ENCODE data around the gene TADA2B. TPM values are rescaled to one million over a fixed set of nuclear protein-coding genes. Genes with fewer than 3 reads are reported as not detected.
"Not testable (repeated sequence)": the region's sequence is repeated elsewhere in the genome, so short reads cannot be mapped to it uniquely, and the experiment has no call there.

The TADA2B gene
- total and polyA plus RNA-seq, 8 donors, result 9.6 to 26.2 (median 17.9) TPM

GRCh38 chr4:7077371-7077770 lies 34.2 kb downstream of the TADA2B start:
- Histone ChIP-seq H3K9me3 (no peaks in the 10 kb centered on the region), H3K4me3 (no peak overlapping the region), H3K4me1 (peaks cover 0 to 2% (median 0%) of the 10 kb centered on the region in 3 donors), H3K36me3 (no peaks in the 10 kb centered on the region), H3K27ac (no peak overlapping the region), H3K27me3 (no peaks in the 10 kb centered on the region)
- FAIRE-seq, result no peak
- WGBS, 2 donors, result 89 to 91% methylated on average over 12 of the region's 12 CpGs
- TF ChIP-seq CTCF (IDR thresholded peaks at IDR 0.05), result no peak
- intact Hi-C loops (cut with DNase I), result loop anchor here in 2 of 3 donors (5.0 to 10.0 kb wide), 2 partner anchors 173 to 175 kb away; partner anchors contain the start of gene TBC1D14 (in 1 of the 2)
- no peak for ATAC-seq
- no peak for DNase-seq

- ATAC-seq (no peak), DNase-seq (no peak), FAIRE-seq (no peak)
- TF ChIP-seq CTCF (IDR thresholded peaks at IDR 0.05), result no peak
- H3K4me3 ChIP-seq, result no peak overlapping the region
- no peaks in the 10 kb centered on the region for H3K9me3 ChIP-seq
- no peak overlapping the region for H3K27ac ChIP-seq
- no peaks in the 10 kb centered on the region for H3K36me3 ChIP-seq
- peaks cover 0 to 2% (median 0%) of the 10 kb centered on the region in 3 donors for H3K4me1 ChIP-seq
- no peaks in the 10 kb centered on the region for H3K27me3 ChIP-seq
- intact Hi-C loops (cut with DNase I), result loop anchor here in 2 of 3 donors (5.0 to 10.0 kb wide), 2 partner anchors 173 to 176 kb away; partner anchors contain the start of gene TBC1D14 (in 1 of the 2)
- 79 to 81% methylated on average over 5 of the region's 5 CpGs for WGBS, 2 donors
Measured at GRCh38 chr4:7078025-7078424, 34.9 kb downstream of the TADA2B start.

GRCh38 chr4:7079483-7079882 lies 36.3 kb downstream of the TADA2B start:
- H3K9me3 ChIP-seq, H3K27ac ChIP-seq, DNase-seq, ATAC-seq, FAIRE-seq, H3K4me1 ChIP-seq, H3K27me3 ChIP-seq, H3K36me3 ChIP-seq, H3K4me3 ChIP-seq: not testable (repeated sequence)
- intact Hi-C loops (cut with DNase I), result loop anchor here in 2 of 3 donors (5.0 to 10.0 kb wide), 2 partner anchors 175 to 177 kb away; partner anchors contain the start of gene TBC1D14 (in 1 of the 2)

GRCh38 chr4:7079909-7080308 lies 36.7 kb downstream of the TADA2B start:
- not testable (repeated sequence) for H3K4me3 ChIP-seq, H3K27me3 ChIP-seq, H3K27ac ChIP-seq, H3K4me1 ChIP-seq, H3K9me3 ChIP-seq, ATAC-seq, DNase-seq, FAIRE-seq, H3K36me3 ChIP-seq
- intact Hi-C loops (cut with DNase I), result loop anchor here in 2 of 3 donors (5.0 to 10.0 kb wide), 2 partner anchors 175 to 178 kb away; partner anchors contain the start of gene TBC1D14 (in 1 of the 2)
- 92 to 97% methylated on average over 2 of the region's 2 CpGs for WGBS, 2 donors

GRCh38 chr4:7083597-7084563 lies 40.7 kb downstream of the TADA2B start:
- FAIRE-seq (no peak), DNase-seq (no peak), ATAC-seq (peak in 3 of 4 donors; percentile 32 to 49 (median 39))
- intact Hi-C loops (cut with DNase I), result no loop called here
- no peaks in the 10 kb centered on the region for H3K27me3 ChIP-seq
- WGBS, 2 donors, result 69 to 71% methylated on average over 9 of the region's 9 CpGs
- TF ChIP-seq CTCF (IDR thresholded peaks at IDR 0.05), result no peak
- H3K36me3 ChIP-seq, result no peaks in the 10 kb centered on the region
- peaks cover 2 to 6% (median 6%) of the 10 kb centered on the region in 3 donors for H3K4me1 ChIP-seq
- H3K27ac ChIP-seq, result no peak overlapping the region
- H3K4me3 ChIP-seq, result peak overlapping the region in 1 of 4 donors; percentile 6
- H3K9me3 ChIP-seq, result no peaks in the 10 kb centered on the region

- ATAC-seq, result peak; percentile 10 to 50 (median 41)
- WGBS, 2 donors, result 23 to 29% methylated on average over 9 of the region's 9 CpGs
- H3K27me3 ChIP-seq; H3K9me3 ChIP-seq; FAIRE-seq; H3K36me3 ChIP-seq; intact Hi-C loops (cut with DNase I); DNase-seq: not testable (repeated sequence)
- Histone ChIP-seq H3K4me3 (peak overlapping the region in 1 of 4 donors; percentile 6), H3K27ac (peak overlapping the region in 1 of 4 donors; percentile 16), H3K4me1 (peaks cover 7 to 13% (median 12%) of the 10 kb centered on the region in 3 donors)
Measured at GRCh38 chr4:7084564-7084961, 41.4 kb downstream of the TADA2B start.

Data from pancreas (tissue), 10 donors.